Measurements from ENCODE around the gene NEK8. TPM values are rescaled to one million over a fixed set of nuclear protein-coding genes. Genes with fewer than 3 reads are reported as not detected.
"Not testable (repeated sequence)": the region's sequence is repeated elsewhere in the genome, so short reads cannot be mapped to it uniquely, and the experiment has no call there.

The NEK8 gene
- total and polyA plus RNA-seq, 8 donors: 2.5 to 9.7 (median 4.4) TPM

GRCh38 chr17:28765038-28765437 lies 36.5 kb downstream of the NEK8 start:
- ATAC-seq (no peak), FAIRE-seq (no peak), DNase-seq (no peak)
- Histone ChIP-seq H3K27me3 (no peaks in the 10 kb centered on the region), H3K36me3 (no peaks in the 10 kb centered on the region), H3K9me3 (no peaks in the 10 kb centered on the region), H3K4me1 (no peaks in the 10 kb centered on the region), H3K27ac (no peak overlapping the region), H3K4me3 (no peak overlapping the region)
- intact Hi-C loops (cut with DNase I): loop anchor here in 2 of 3 donors (5.0 to 10.0 kb wide), 2 partner anchors 140 to 142 kb away; partner anchors contain the start of gene DHRS13 (in 1 of the 2)
- 81 to 82% methylated on average over 4 of the region's 4 CpGs for WGBS, 2 donors
- no peak for TF ChIP-seq CTCF (IDR thresholded peaks at IDR 0.05)

GRCh38 chr17:28773736-28774135 lies 45.1 kb downstream of the NEK8 start:
- no peak overlapping the region for H3K27ac ChIP-seq
- peak in 1 of 4 donors; percentile 40 for ATAC-seq
- H3K4me1 ChIP-seq: peaks cover 0 to 7% (median 6%) of the 10 kb centered on the region in 3 donors
- H3K36me3 ChIP-seq: no peaks in the 10 kb centered on the region
- FAIRE-seq: no peak
- H3K9me3 ChIP-seq: no peaks in the 10 kb centered on the region
- no peak for DNase-seq
- H3K4me3 ChIP-seq: no peak overlapping the region
- H3K27me3 ChIP-seq: no peaks in the 10 kb centered on the region
- no peak for TF ChIP-seq CTCF (IDR thresholded peaks at IDR 0.05)
- WGBS, 2 donors: 67 to 74% methylated on average over 6 of the region's 6 CpGs
- intact Hi-C loops (cut with DNase I): no loop called here

GRCh38 chr17:28774206-28774605 lies 45.6 kb downstream of the NEK8 start:
- intact Hi-C loops (cut with DNase I): no loop called here
- Histone ChIP-seq H3K36me3 (no peaks in the 10 kb centered on the region), H3K4me1 (peaks cover 0 to 7% (median 6%) of the 10 kb centered on the region in 3 donors), H3K9me3 (no peaks in the 10 kb centered on the region), H3K27ac (no peak overlapping the region), H3K27me3 (no peaks in the 10 kb centered on the region), H3K4me3 (no peak overlapping the region)
- no peak for DNase-seq
- TF ChIP-seq CTCF (IDR thresholded peaks at IDR 0.05): no peak
- peak in 3 of 4 donors; percentile 46 to 77 (median 66) for ATAC-seq
- WGBS, 2 donors: 9 to 10% methylated on average over 3 of the region's 3 CpGs
- FAIRE-seq: no peak

- DNase-seq (no peak), FAIRE-seq (no peak), ATAC-seq (no peak)
- intact Hi-C loops (cut with DNase I): no loop called here
- Histone ChIP-seq H3K4me3 (no peak overlapping the region), H3K36me3 (no peaks in the 10 kb centered on the region), H3K9me3 (no peaks in the 10 kb centered on the region), H3K27ac (no peak overlapping the region), H3K27me3 (no peaks in the 10 kb centered on the region), H3K4me1 (peaks cover 0 to 7% (median 6%) of the 10 kb centered on the region in 3 donors)
- TF ChIP-seq CTCF (IDR thresholded peaks at IDR 0.05): no peak
- 51 to 58% methylated on average over 1 of the region's 1 CpG for WGBS, 2 donors
These were observed 48.6 kb downstream of the NEK8 start for GRCh38 chr17:28777178-28777577.

- H3K4me1 ChIP-seq; H3K9me3 ChIP-seq; ATAC-seq; FAIRE-seq; DNase-seq; H3K4me3 ChIP-seq; H3K27ac ChIP-seq; H3K27me3 ChIP-seq; H3K36me3 ChIP-seq; intact Hi-C loops (cut with DNase I): not testable (repeated sequence)
- 95 to 97% methylated on average over 13 of the region's 13 CpGs for WGBS, 2 donors
These were observed 51.0 kb downstream of the NEK8 start for GRCh38 chr17:28779601-28780000.
